DND-41 (cell line): ENCODE results near the gene TRIM29.

Experiments
- ATAC-seq: fragments of 200-7000 bp; cut with Tn5 transposase; 3 replicates; pipeline ENCODE4 v1.9.1; 2021; ENCODE audit warnings: low read depth; ENCODE audit not compliant: insufficient read depth
- DNase-seq: peaks from one replicate; pipeline ENCODE4 v3.0.0-alpha.2; 2020
- H2AFZ ChIP-seq: 2 replicates; pipeline ENCODE4 v1.6.0; 2012; ENCODE audit warnings: low read depth, low read length
- H3K27ac ChIP-seq: 2 replicates; pipeline ENCODE4 v1.5.1; 2012; ENCODE audit warnings: low read length, inconsistent platforms
- H3K27me3 ChIP-seq: fragments of 200-600 bp; sonication (generic); 2 replicates; pipeline ENCODE4 v1.6.0; 2012; ENCODE audit warnings: low read length, mild to moderate bottlenecking, inconsistent platforms; ENCODE audit not compliant: insufficient read depth, poor library complexity
- H3K36me3 ChIP-seq: 2 replicates; pipeline ENCODE4 v1.5.1; 2012; ENCODE audit warnings: low read length, inconsistent platforms; ENCODE audit not compliant: insufficient read depth
- H3K4me1 ChIP-seq: 2 replicates; pipeline ENCODE4 v1.5.1; 2012; ENCODE audit warnings: mild to moderate bottlenecking, low read length; ENCODE audit not compliant: insufficient read depth
- H3K4me2 ChIP-seq: 2 replicates; pipeline ENCODE4 v1.6.0; 2012; ENCODE audit warnings: mild to moderate bottlenecking, moderate library complexity, low read length, inconsistent platforms; ENCODE audit not compliant: insufficient read depth
- H3K4me3 ChIP-seq, 2 experiments: fragments of 200-600 bp in 1 of 2; shearing (Covaris generic) in 1 of 2; 2 replicates each; pipeline ENCODE4 v1.5.1; 2012 to 2016; ENCODE audit warnings: inconsistent platforms in 2 of 2, low read length in 2 of 2, mild to moderate bottlenecking in 2 of 2, low read depth in 1 of 2, moderate library complexity in 1 of 2
- H3K79me2 ChIP-seq: 2 replicates; pipeline ENCODE4 v1.6.0; 2012; ENCODE audit warnings: low read length, inconsistent platforms; ENCODE audit not compliant: insufficient read depth
- H3K9ac ChIP-seq: 2 replicates; pipeline ENCODE4 v1.6.0; 2012; ENCODE audit warnings: low read depth, mild to moderate bottlenecking, inconsistent platforms, low read length, moderate library complexity
- H3K9me3 ChIP-seq: 2 replicates; pipeline ENCODE4 v1.5.1; 2012; ENCODE audit warnings: low read length, moderate library complexity, mild to moderate bottlenecking, inconsistent platforms; ENCODE audit not compliant: insufficient read depth, severe bottlenecking
- H4K20me1 ChIP-seq: 2 replicates; pipeline ENCODE4 v1.6.0; 2012; ENCODE audit warnings: low read length; ENCODE audit not compliant: insufficient read depth
- EZH2 ChIP-seq: IDR thresholded peaks from 3 replicates; pipeline ENCODE4 v1.6.1; 2012; ENCODE audit warnings: borderline replicate concordance, low read depth, mild to moderate bottlenecking, moderate library complexity, low read length, inconsistent platforms; ENCODE audit not compliant: severe bottlenecking
- TF ChIP-seq, protein P1 (sequence below): IDR thresholded peaks from 2 replicates; pipeline ENCODE4 v1.5.1; 2012; ENCODE audit warnings: borderline replicate concordance, low read length, moderate library complexity, mild to moderate bottlenecking; ENCODE audit not compliant: poor library complexity, severe bottlenecking; ENCODE audit errors: extremely low read depth

Gene TRIM29

DNA sequence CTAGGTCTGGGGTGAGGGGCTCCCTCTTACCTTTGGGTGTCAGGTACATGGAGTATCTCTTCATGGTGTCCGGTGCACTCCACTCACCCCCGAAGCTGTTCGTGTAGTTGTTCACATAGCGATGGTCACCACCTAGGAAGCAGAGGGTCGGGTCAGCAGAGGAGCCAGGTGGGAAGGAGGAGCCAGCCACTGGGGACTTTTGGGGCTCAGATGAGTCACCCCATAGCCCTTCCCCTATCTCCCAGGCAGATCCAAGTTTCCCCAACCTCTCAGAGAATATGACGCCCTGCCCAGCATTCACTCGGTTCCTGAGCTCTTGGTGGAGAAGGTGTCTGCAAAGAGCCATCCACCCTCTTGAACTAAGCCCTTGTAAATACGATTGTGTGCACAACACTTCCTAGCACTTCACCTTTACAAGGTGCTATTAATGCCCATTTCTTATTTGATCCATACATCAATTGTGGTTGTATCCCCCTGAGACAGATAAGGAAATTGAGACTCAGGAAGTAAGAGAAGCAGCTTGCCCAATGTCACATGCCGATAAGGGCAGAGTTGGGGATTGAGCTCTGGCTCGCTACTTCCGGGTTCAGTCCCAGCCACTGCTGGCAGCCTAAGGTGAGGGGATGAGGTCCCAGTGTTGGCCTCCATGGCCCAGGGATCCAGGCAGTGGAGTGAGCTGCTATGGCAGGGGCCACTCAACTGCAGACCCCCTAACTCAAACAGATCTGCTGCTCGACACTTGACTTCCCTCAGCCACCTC, 14.8 kb downstream of the TRIM29 start:
- H3K79me2 ChIP-seq = no peaks in the 10 kb centered on the region
- no peak overlapping the region for H2AFZ ChIP-seq
- DNase-seq (no peak), ATAC-seq (no peak)
- H3K36me3 ChIP-seq = no peaks in the 10 kb centered on the region
- H3K4me3 ChIP-seq = no peak overlapping the region
- H3K4me1 ChIP-seq = no peaks in the 10 kb centered on the region
- peaks cover 5% of the 10 kb centered on the region for H3K27me3 ChIP-seq
- 0 out of 2 replicates have a peak, but pooled peaks cover 2% of the 10 kb centered on the region for H4K20me1 ChIP-seq
- H3K9me3 ChIP-seq = no peaks in the 10 kb centered on the region
- no peak overlapping the region for H3K27ac ChIP-seq
- TF ChIP-seq EZH2 = no peak
- TF ChIP-seq, protein P1, sequence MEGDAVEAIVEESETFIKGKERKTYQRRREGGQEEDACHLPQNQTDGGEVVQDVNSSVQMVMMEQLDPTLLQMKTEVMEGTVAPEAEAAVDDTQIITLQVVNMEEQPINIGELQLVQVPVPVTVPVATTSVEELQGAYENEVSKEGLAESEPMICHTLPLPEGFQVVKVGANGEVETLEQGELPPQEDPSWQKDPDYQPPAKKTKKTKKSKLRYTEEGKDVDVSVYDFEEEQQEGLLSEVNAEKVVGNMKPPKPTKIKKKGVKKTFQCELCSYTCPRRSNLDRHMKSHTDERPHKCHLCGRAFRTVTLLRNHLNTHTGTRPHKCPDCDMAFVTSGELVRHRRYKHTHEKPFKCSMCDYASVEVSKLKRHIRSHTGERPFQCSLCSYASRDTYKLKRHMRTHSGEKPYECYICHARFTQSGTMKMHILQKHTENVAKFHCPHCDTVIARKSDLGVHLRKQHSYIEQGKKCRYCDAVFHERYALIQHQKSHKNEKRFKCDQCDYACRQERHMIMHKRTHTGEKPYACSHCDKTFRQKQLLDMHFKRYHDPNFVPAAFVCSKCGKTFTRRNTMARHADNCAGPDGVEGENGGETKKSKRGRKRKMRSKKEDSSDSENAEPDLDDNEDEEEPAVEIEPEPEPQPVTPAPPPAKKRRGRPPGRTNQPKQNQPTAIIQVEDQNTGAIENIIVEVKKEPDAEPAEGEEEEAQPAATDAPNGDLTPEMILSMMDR = no peak
- no peak overlapping the region for H3K4me2 ChIP-seq
- H3K9ac ChIP-seq = no peak overlapping the region

DNA sequence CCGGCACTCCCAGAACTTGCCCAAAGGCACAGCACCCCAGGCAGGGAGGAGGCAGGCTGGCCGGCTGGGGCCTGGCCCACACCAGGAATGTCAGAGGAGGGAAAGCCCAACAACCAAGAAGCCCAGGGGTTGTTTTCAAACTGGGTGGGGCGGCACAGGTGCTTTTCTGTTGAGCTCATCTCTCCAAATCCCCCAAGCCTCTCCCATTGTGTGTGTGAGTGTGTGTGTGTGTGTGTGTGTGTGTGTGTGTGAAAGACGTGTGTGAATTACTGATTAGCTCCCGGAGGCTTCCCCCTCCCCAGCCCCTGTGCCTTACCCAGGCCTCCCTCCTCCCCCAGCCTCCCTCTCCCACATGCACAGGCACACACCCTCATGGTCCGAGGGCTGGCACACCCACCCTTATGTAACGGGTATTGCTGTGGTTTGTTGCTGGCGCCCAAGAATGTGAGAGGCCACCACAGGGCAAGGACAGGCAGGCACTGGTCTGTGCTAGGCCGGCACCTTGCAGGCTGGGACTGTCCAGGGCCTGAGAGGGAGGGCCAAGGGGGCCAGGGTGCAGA, 15.9 kb downstream of the TRIM29 start:
- H3K4me3 ChIP-seq = no peak overlapping the region
- no peaks in the 10 kb centered on the region for H3K79me2 ChIP-seq
- no peak overlapping the region for H3K9ac ChIP-seq
- H2AFZ ChIP-seq = no peak overlapping the region
- ATAC-seq = no peak
- DNase-seq = no peak
- H3K36me3 ChIP-seq = no peaks in the 10 kb centered on the region
- H3K4me1 ChIP-seq = no peaks in the 10 kb centered on the region
- H4K20me1 ChIP-seq = peaks cover 7% of the 10 kb centered on the region; the same call in 1 of the 2 replicates
- no peak for TF ChIP-seq EZH2
- TF ChIP-seq, protein P1 = no peak
- H3K9me3 ChIP-seq = no peaks in the 10 kb centered on the region
- peaks cover 4% of the 10 kb centered on the region for H3K27me3 ChIP-seq
- no peak overlapping the region for H3K27ac ChIP-seq
- H3K4me2 ChIP-seq = no peak overlapping the region

DNA sequence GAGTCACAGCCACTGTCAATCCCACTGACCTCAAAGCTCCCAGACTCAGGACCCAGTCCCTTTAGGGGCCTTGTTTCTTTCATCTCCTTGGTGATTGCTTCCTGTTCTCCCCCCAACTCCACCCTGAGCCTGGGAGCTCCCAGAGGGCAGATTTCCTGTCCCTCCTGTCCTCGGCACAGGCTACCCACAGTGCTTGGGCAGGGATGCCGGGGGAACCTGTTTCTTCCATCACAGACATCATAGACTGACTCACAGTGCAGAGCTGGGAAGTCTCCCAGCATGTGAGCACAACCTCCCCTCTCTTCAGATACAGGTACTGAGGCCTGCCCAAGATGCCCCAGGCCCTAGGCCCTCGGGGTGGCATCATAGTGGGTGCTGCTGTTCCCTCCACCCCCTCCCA, 16.6 kb downstream of the TRIM29 start:
- Histone ChIP-seq H3K27ac (no peak overlapping the region), H3K27me3 (peaks cover 2% of the 10 kb centered on the region), H4K20me1 (peaks cover 7% of the 10 kb centered on the region; the same call in 1 of the 2 replicates), H3K9me3 (no peaks in the 10 kb centered on the region), H2AFZ (no peak overlapping the region), H3K4me3 (no peak overlapping the region), H3K36me3 (no peaks in the 10 kb centered on the region), H3K4me1 (no peaks in the 10 kb centered on the region), H3K4me2 (no peak overlapping the region), H3K79me2 (no peaks in the 10 kb centered on the region), H3K9ac (no peak overlapping the region)
- DNase-seq (no peak), ATAC-seq (no peak)
- no peak for TF ChIP-seq EZH2
- TF ChIP-seq, protein P1 = no peak
